GM19351 (cell line): ENCODE measurements around the gene MAD1L1.

Experiments used
- ATAC-seq: cut with Tn5 transposase; IDR thresholded peaks from one replicate; pipeline ENCODE4 v1.9.1; 2021; ENCODE audit warnings: mild to moderate bottlenecking, moderate library complexity; ENCODE audit not compliant: unreplicated experiment

Gene MAD1L1

DNA sequence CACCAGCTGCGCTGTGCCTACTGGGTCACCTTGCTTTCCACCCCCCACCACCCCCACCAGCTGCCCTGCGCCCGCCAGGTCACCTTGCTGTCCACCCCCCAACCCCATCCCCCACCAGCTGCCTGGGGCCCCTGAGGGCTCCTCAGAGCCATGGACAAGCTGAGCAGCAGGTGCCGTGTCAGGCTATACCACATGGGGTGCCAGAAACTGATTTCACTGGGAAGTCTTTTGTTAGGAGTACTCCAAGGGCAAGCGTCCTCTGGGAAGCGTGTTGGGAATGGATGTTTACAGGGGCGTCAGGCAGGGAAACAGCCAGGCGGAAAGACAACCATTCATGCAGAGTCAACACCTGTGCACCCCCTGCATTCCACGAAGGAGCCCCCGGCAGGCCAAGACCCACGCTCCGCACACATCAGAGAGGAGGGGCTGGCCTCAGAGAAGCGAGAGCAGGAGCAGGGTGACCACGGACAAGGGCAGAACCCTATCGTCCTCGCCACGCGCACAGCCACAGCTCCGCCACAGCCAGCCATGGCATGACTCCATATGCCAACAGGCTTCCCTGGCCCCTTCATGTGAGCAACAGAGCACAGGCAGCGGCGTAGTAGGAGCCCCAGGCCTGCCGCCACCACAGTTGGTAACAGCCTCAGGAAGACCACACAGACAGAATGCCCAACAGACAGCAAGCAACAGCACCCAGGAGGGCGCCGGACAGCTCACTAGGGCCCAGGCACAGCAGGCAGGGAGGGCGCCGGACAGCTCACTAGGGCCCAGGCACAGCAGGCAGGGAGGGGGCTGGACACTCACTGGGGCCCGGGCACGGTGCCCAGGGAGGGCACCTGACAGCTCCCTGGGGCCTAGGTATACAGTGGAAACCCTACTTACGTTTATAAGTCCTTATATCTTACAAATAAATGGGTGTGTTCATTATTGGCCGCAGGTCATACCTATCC is 180.8 kb downstream of the MAD1L1 start:
- no peak for ATAC-seq

DNA sequence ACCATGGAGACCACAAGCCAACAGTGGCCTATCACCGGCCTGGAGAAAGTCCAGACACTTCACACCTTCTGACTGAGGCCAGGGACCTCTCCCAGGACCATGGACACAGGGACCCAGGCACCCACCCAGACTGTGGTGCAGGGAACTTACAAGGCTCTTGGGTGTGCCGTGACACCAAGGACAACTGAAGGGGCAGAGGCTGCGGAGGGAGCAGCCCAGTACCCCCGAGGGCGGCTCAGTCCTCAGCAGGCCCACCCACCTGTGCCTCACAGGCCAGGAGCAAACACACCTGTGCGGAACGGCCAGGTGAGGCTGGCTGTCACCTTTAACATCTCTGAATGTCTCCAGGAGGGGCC is 182.3 kb downstream of the MAD1L1 start:
- no peak for ATAC-seq

- ATAC-seq, result no peak
These were observed 182.8 kb downstream of the MAD1L1 start for GRCh38 chr7:2049782-2050510.

- ATAC-seq, result no peak
These were observed 183.5 kb downstream of the MAD1L1 start for GRCh38 chr7:2049111-2049781.

- no peak for ATAC-seq
These were observed 184.2 kb downstream of the MAD1L1 start for GRCh38 chr7:2048531-2048930.

- no peak for ATAC-seq
These were observed 184.7 kb downstream of the MAD1L1 start for GRCh38 chr7:2048006-2048405.

GRCh38 chr7:2046581-2047565 is 185.9 kb downstream of the MAD1L1 start:
- no peak for ATAC-seq

GRCh38 chr7:2045559-2046405 is 187.0 kb downstream of the MAD1L1 start:
- no peak for ATAC-seq

GRCh38 chr7:2044883-2045471 is 187.8 kb downstream of the MAD1L1 start:
- ATAC-seq, result no peak

GRCh38 chr7:2044311-2044882 is 188.3 kb downstream of the MAD1L1 start:
- no peak for ATAC-seq

DNA sequence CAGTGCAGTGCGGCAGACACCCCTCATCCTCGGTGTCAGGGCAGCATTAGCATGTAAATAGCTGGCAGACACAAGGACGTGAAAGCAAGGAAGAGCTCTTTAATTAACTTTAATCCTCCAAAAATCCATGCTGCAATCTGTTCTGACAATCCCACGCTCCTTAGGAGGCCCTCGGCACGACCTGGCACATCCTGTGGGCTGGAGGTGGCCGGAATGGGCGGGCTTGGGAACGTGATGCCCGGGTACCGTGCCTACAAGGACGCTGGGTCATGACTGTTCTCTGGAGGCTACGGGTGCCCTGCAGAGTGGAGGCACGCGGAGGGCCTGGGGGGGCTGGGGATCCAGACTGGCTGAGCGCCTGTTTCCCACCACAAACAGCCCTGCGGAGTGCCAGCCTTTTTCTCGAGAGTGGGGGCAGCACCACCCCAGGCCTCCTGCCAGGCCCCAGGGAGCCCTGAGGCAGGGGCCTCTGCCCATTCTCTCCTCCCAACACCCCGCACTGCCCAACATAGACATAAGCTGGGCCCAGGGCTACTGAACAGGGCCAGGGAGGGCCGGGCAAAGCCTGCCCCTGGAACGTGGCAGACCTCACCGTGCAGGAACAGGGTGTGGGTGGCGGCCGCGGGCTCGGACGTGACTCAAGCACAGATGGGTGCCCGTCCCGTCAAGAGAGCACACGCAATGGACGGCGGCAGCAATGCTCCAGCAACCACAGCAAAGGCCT is 189.3 kb downstream of the MAD1L1 start:
- ATAC-seq, result no peak

- no peak for ATAC-seq
These were observed 190.1 kb downstream of the MAD1L1 start for GRCh38 chr7:2042650-2043049.

GRCh38 chr7:2041496-2042367 is 191.0 kb downstream of the MAD1L1 start:
- no peak for ATAC-seq

DNA sequence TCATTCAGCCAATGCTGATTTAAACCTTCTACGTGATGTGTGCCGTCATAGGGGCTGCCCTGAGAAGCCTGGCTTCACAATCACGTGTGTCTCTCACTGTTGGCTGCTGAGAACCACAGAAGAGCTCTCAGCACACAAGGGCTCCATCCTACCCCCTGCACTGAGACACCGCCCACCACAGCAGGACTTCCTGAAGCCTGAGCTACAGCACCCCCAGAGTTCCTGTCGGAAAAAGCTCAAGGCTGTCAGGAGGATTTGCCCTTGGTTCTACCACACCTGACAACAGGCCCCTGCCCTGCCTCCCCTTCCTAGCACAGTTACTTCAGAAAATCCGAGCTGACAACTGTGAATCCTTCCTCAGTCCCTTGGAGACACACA is 191.9 kb downstream of the MAD1L1 start:
- ATAC-seq, result no peak

- no peak for ATAC-seq
These were observed 192.4 kb downstream of the MAD1L1 start for GRCh38 chr7:2040201-2040892.

DNA sequence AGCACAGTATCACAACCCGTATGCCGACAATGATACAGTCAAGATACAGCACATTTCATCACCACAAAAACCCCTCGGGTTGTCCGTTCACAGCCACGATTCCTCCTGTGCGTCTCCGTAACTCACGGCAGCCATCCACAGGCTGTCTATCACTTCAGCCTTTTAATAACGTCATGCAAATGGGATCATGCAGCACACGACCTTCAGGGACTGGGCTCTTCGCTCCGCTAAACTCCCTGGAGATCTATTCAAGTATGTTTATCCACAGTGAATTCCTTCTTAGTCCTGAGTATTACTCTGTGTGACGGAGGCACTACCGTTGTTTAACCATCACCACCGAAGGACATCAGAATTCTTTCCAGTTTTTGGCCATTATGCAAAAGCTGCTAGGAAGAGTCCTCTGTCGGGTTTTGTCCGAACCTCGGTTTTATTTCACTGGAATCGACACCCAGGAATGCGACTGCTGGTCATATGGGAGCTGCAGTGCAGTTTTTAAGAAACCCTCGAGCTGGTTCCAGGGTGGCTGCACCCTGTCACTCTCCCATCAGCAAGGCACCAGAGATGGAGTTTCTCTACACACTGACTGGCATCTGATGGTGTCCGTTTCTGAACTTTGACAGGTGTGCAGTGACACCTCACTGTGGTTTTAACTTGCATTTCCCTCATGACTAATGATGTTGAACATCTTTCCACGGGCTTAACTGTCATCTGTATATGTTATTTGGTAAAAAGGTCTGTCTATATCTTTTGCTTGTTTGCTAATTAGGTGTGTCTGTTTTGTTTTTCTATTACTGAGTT is 193.6 kb downstream of the MAD1L1 start:
- ATAC-seq, result no peak
